Panc1 (cell line): ENCODE measurements around the gene VPS45. TPM values are rescaled to one million over a fixed set of nuclear protein-coding genes. Genes with fewer than 3 reads are reported as not detected.

Experiments
- ATAC-seq: fragments of 200-7000 bp; cut with Tn5 transposase; 2 replicates; pipeline ENCODE4 v1.9.1; 2020; ENCODE audit warnings: mild to moderate bottlenecking, moderate library complexity
- BruUV-seq: library from RNA; stranded (reverse); fragments of 400-500 nt; replicated peaks from 2 replicates; lab custom pipeline; 2021; lab: Mats Ljungman, UMichigan
- CTCF ChIA-PET: fragments of 300-600 bp; sonication (Branson Sonifier 250); formaldehyde crosslinking; loops from one replicate; lab custom pipeline; 2022; ENCODE audit warnings: antibody characterized with exemption; lab: Charles Lee
- POLR2A ChIA-PET: fragments of 300-600 bp; sonication (Branson Sonifier 250); formaldehyde crosslinking; loops from one replicate; lab custom pipeline; 2022; ENCODE audit warnings: antibody characterized with exemption; lab: Charles Lee
- DNase-seq: peaks from one replicate; pipeline ENCODE4 v3.0.0-alpha.2; 2010; ENCODE audit warnings: low read depth, low spot score
- H3K27ac ChIP-seq: 2 replicates; pipeline ENCODE4 v1.5.1; 2011; ENCODE audit warnings: mild to moderate bottlenecking, low read length, inconsistent platforms
- H3K27me3 ChIP-seq: fragments of 200-500 bp; sonication (Bioruptor generic); 2 replicates; pipeline ENCODE4 v1.6.0; 2014; ENCODE audit warnings: low read length, inconsistent platforms; ENCODE audit not compliant: control insufficient read depth, insufficient read depth
- H3K36me3 ChIP-seq: fragments of 200-500 bp; sonication (Bioruptor generic); 2 replicates; pipeline ENCODE4 v1.5.1; 2014; ENCODE audit warnings: inconsistent platforms, mild to moderate bottlenecking, low read length, moderate library complexity; ENCODE audit not compliant: control insufficient read depth, insufficient read depth
- H3K4me1 ChIP-seq: 2 replicates; pipeline ENCODE4 v1.5.1; 2011; ENCODE audit warnings: inconsistent platforms, mild to moderate bottlenecking, low read length, moderate library complexity; ENCODE audit not compliant: control insufficient read depth, insufficient read depth
- H3K4me3 ChIP-seq, 2 experiments: 2 replicates each; pipeline ENCODE4 v1.5.1; 2011 to 2012; ENCODE audit warnings: low read depth in 2 of 2, low read length in 2 of 2, mild to moderate bottlenecking in 2 of 2, inconsistent platforms in 1 of 2, moderate library complexity in 1 of 2
- H3K9me3 ChIP-seq: fragments of 200-500 bp; sonication (Bioruptor generic); 2 replicates; pipeline ENCODE4 v1.5.1; 2014; ENCODE audit warnings: low read depth, mild to moderate bottlenecking, inconsistent platforms, low read length, moderate library complexity; ENCODE audit not compliant: control insufficient read depth, insufficient read depth
- CTCF ChIP-seq: fragments of 450-650 bp; IDR thresholded peaks from 2 replicates; pipeline ENCODE4 v1.5.1; 2017; ENCODE audit warnings: mild to moderate bottlenecking
- POLR2AphosphoS5 ChIP-seq: IDR thresholded peaks from 2 replicates; pipeline ENCODE4 v1.6.1; 2012; ENCODE audit warnings: mild to moderate bottlenecking, low read depth, low read length, moderate library complexity
- REST ChIP-seq, 2 experiments: IDR thresholded peaks; 2 replicates each; pipeline ENCODE4 v1.6.1; 2011 to 2012; ENCODE audit warnings: low read depth in 2 of 2, control low read depth in 1 of 2, low read length in 1 of 2, mild to moderate bottlenecking in 1 of 2, moderate library complexity in 1 of 2; ENCODE audit not compliant: insufficient read depth in 1 of 2
- SIN3A ChIP-seq: IDR thresholded peaks from 2 replicates; pipeline ENCODE4 v1.6.1; 2012; ENCODE audit warnings: low read depth, mild to moderate bottlenecking, low read length, moderate library complexity, borderline replicate concordance; ENCODE audit not compliant: insufficient read depth
- TCF7L2 ChIP-seq: IDR thresholded peaks from 2 replicates; pipeline ENCODE4 v1.6.1; 2011; ENCODE audit warnings: mild to moderate bottlenecking, low read depth, low read length, inconsistent platforms
- in situ Hi-C: cut with HindIII; loops from 2 replicates; pipeline ENCODE4 v1.10.0; 2016; ENCODE audit warnings: low sequenced_read_pairs, low pct_unique_long_range_greater_than_20kb
- intact Hi-C: fragments of 100-400 bp; cut with micrococcal nuclease; formaldehyde crosslinking; loops from one replicate; pipeline ENCODE4 v1.10.0; 2022; ENCODE audit not compliant: unreplicated experiment
- total RNA-seq: library from RNA; stranded (reverse); gene quantifications from one replicate; pipeline ENCODE4 v1.2.1, GENCODE V29; 2021; ENCODE audit not compliant: unreplicated experiment

VPS45 gene
- total RNA-seq, 1 experiment from 2014 or later: 24.9 TPM

- no peaks in the 10 kb centered on the region for H3K36me3 ChIP-seq
- no peak for TF ChIP-seq SIN3A
- TF ChIP-seq CTCF: no peak
- TF ChIP-seq POLR2AphosphoS5: no peak
- TF ChIP-seq TCF7L2: no peak
- TF ChIP-seq REST (IDR thresholded peaks at IDR 0.05; ENCODE audit: insufficient read depth in 1 of 2, low read depth in 2 of 2, low read length in 1 of 2): no peak
- DNase-seq (no peak), ATAC-seq (no peak)
- no peak overlapping the region for H3K4me3 ChIP-seq
- BruUV-seq: no TSS peak
- H3K9me3 ChIP-seq: no peaks in the 10 kb centered on the region
- H3K4me1 ChIP-seq: no peaks in the 10 kb centered on the region
- intact Hi-C loops: no loop called here
- in situ Hi-C loops: no loop called here
- POLR2A ChIA-PET: no interaction called here
- CTCF ChIA-PET: no interaction called here
- no peak overlapping the region for H3K27ac ChIP-seq
- H3K27me3 ChIP-seq: no peaks in the 10 kb centered on the region
Measured at GRCh38 chr1:150020711-150021110, 46.9 kb upstream of the VPS45 start.

- Histone ChIP-seq H3K27me3 (no peaks in the 10 kb centered on the region), H3K4me1 (no peaks in the 10 kb centered on the region), H3K9me3 (no peaks in the 10 kb centered on the region), H3K27ac (no peak overlapping the region), H3K36me3 (no peaks in the 10 kb centered on the region), H3K4me3 (no peak overlapping the region)
- ChIA-PET CTCF (no interaction called here), POLR2A (no interaction called here)
- ATAC-seq (no peak), DNase-seq (no peak)
- no TSS peak for BruUV-seq
- TF ChIP-seq REST (IDR thresholded peaks at IDR 0.05; ENCODE audit: insufficient read depth in 1 of 2, low read depth in 2 of 2, low read length in 1 of 2) (no peak), SIN3A (no peak), POLR2AphosphoS5 (no peak), CTCF (no peak), TCF7L2 (no peak)
- intact Hi-C loops (no loop called here), in situ Hi-C loops (no loop called here)
Measured at GRCh38 chr1:150021191-150021694, 46.3 kb upstream of the VPS45 start.
